ENCODE results near the gene GRAMD1A. TPM values are rescaled to one million over a fixed set of nuclear protein-coding genes. Genes with fewer than 3 reads are reported as not detected.
"Not testable (repeated sequence)": the region's sequence is repeated elsewhere in the genome, so short reads cannot be mapped to it uniquely, and the experiment has no call there.

GRAMD1A gene
- total and polyA plus RNA-seq, 2 of the 8 experiments (the other 6 are each of a cell fraction or from before 2014, with no cell fraction given), result 113 to 154 TPM

DNA sequence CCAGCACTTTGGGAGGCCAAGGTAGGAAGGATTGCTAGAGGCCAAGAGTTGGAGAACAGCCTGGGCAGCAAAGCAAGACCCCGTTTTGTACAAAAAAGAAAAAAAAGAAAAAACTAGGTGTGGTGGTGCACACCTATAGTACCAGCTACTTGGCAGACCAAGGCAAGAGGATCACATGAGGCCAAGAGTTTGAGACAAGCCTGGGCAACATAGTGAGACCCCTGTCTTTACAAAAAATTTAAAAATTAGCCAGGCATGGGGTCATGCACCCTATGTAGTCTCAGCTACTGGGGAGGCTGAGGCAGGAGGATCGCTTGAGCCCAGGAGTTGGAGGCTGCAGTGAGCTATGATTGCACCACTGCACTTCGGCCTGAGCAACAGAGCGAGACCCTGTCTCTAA lies 14.7 kb downstream of the GRAMD1A start:
- not testable (repeated sequence) for H3K56ac ChIP-seq (replicated peaks; ENCODE audit: insufficient read length, low read depth, low read length); H4K5ac ChIP-seq (ENCODE audit: insufficient read length, low read depth, low read length); H3K4ac ChIP-seq (replicated peaks; ENCODE audit: insufficient read length, low read depth, low read length); H4K8ac ChIP-seq (ENCODE audit: extremely low read depth, insufficient read depth, low read length); H3K79me2 ChIP-seq (ENCODE audit: control insufficient read depth in 1 of 2, insufficient read depth in 2 of 2, low read length in 2 of 2); H2BK120ac ChIP-seq (replicated peaks; ENCODE audit: low read depth, low read length); H3K27ac ChIP-seq (ENCODE audit: low read depth, low read length); H3K14ac ChIP-seq (ENCODE audit: insufficient read length); H3K9ac ChIP-seq (replicated peaks in 1 of 4; ENCODE audit: extremely low read depth in 1 of 4, low read depth in 3 of 4, low read length in 3 of 4); H3K4me1 ChIP-seq (replicated peaks in 1 of 4; ENCODE audit: control insufficient read depth in 3 of 4, insufficient read depth in 4 of 4, low read length in 3 of 4); H2BK15ac ChIP-seq (ENCODE audit: low read length); FAIRE-seq; H2BK12ac ChIP-seq (ENCODE audit: low read depth, low read length); DNase-seq (ENCODE audit: low read depth in 1 of 2, low spot score in 2 of 2); H2AK5ac ChIP-seq (ENCODE audit: low read depth, low read length); H2AFZ ChIP-seq (ENCODE audit: low read length); H3K23me2 ChIP-seq (ENCODE audit: low read depth, low read length); H3K4me2 ChIP-seq (ENCODE audit: insufficient read depth in 1 of 2, low read depth in 2 of 2, low read length in 2 of 2); H4K91ac ChIP-seq (replicated peaks; ENCODE audit: insufficient read length, low read length); H3K23ac ChIP-seq (ENCODE audit: insufficient read length); H3K9me3 ChIP-seq (ENCODE audit: insufficient read depth in 2 of 2, low read depth in 1 of 2, low read length in 1 of 2); H3K18ac ChIP-seq (ENCODE audit: extremely low read depth, low read length); H3K27me3 ChIP-seq (replicated peaks in 1 of 4; ENCODE audit: control insufficient read depth in 3 of 4, extremely low read depth in 1 of 4, insufficient read depth in 3 of 4, low read length in 3 of 4); H2BK20ac ChIP-seq (ENCODE audit: low read length); H2BK5ac ChIP-seq (ENCODE audit: low read depth, low read length); H3K79me1 ChIP-seq (ENCODE audit: low read depth, low read length); H3K4me3 ChIP-seq (ENCODE audit: extremely low read depth in 1 of 4, insufficient read depth in 2 of 4, low read depth in 3 of 4, low read length in 4 of 4)
- ChIA-PET CTCF (ENCODE audit: partially characterized antibody) (interaction anchor here (1.0 to 12.2 kb wide), 4 partner anchors 41 to 176 kb away, joined by 3 to 174 read pairs (median 3); partner anchors contain the start of gene LGI4), POLR2A (ENCODE audit: partially characterized antibody) (interaction anchor here (1.2 to 24.8 kb wide), 3 partner anchors 5 to 23 kb away, joined by 3 to 366 read pairs (median 366); partner anchors contain the start of genes GRAMD1A and SCN1B)
- Histone ChIP-seq H3K36me3 (ENCODE audit: control insufficient read depth in 2 of 4, insufficient read depth in 4 of 4, low read length in 3 of 4) (peaks cover 48 to 81% (median 72%) of the 10 kb centered on the region in 4 experiments), H4K20me1 (replicated peaks in 1 of 2; ENCODE audit: control insufficient read depth in 1 of 2, insufficient read depth in 2 of 2, low read length in 2 of 2) (peaks cover 5 to 22% of the 10 kb centered on the region in 2 experiments)
- 98% methylated on average over 4 of the region's 4 CpGs; no CpG with 5 or more reads in 1 of the 2 experiments for WGBS, 2 experiments (ENCODE audit: extremely low coverage in 1 of 2, insufficient coverage in 1 of 2, insufficient read length in 1 of 2, insufficient replicate concordance in 2 of 2, low coverage in 1 of 2, low lambda C conversion rate in 2 of 2, missing lambda C conversion rate in 1 of 2)

Measured in H1 (cell line).